ENCODE results near the gene PPARG. TPM values are rescaled to one million over a fixed set of nuclear protein-coding genes. Genes with fewer than 3 reads are reported as not detected.

Gene PPARG
- total and polyA plus RNA-seq, 2 donors (not counting 3 experiments of a cell fraction or from before 2014, with no cell fraction given), result 0.15 to 1.3 TPM

GRCh38 chr3:12249519-12249918, 39.4 kb upstream of the PPARG start:
- Histone ChIP-seq H3K9ac (replicated peaks; ENCODE audit: extremely low read depth, insufficient read depth, low read length) (no peak overlapping the region), H3K27ac (ENCODE audit: insufficient read depth, low read depth, low read length) (no peak overlapping the region), H3K79me2 (ENCODE audit: control insufficient read depth, insufficient read depth, low read length) (no peaks in the 10 kb centered on the region), H3K4me1 (ENCODE audit: control insufficient read depth, extremely low read depth, insufficient read depth, low read length) (no peaks in the 10 kb centered on the region), H2AFZ (ENCODE audit: low read depth, low read length) (no peak overlapping the region), H3K27me3 (ENCODE audit: control insufficient read depth in 2 of 2, insufficient read depth in 2 of 2, low read length in 2 of 2) (peaks cover 5 to 16% of the 10 kb centered on the region in 2 experiments), H3K9me3 (replicated peaks; ENCODE audit: control insufficient read depth, insufficient read depth, low read length) (no peaks in the 10 kb centered on the region), H3K4me3 (replicated peaks in 1 of 3; ENCODE audit: insufficient read depth in 1 of 3, low read depth in 1 of 3, low read length in 3 of 3) (no peak overlapping the region), H3K4me2 (ENCODE audit: insufficient read depth, low read length) (no peak overlapping the region), H4K20me1 (replicated peaks; ENCODE audit: control insufficient read depth, extremely low read depth, insufficient read depth, low read length) (no peaks in the 10 kb centered on the region), H3K36me3 (ENCODE audit: control insufficient read depth in 2 of 2, extremely low read depth in 1 of 2, insufficient read depth in 2 of 2, low read length in 2 of 2) (no peaks in the 10 kb centered on the region), H3K9me1 (replicated peaks; ENCODE audit: control insufficient read depth, extremely low read depth, insufficient read depth, low read length) (no peaks in the 10 kb centered on the region)
- no TSS peak for BruUV-seq (replicated peaks)
- FAIRE-seq (no peak), DNase-seq (ENCODE audit: low read depth, low spot score) (no peak)
- intact Hi-C loops (cut with micrococcal nuclease), result no loop called here
- ChIA-PET POLR2A (no interaction called here), CTCF (no interaction called here)
- dilution Hi-C loops (cut with MboI; ENCODE audit: extremely low pct_ligation_motif_present, low sequenced_read_pairs), result no loop called here
- TF ChIP-seq JUN (IDR thresholded peaks at IDR 0.05; ENCODE audit: borderline replicate concordance, insufficient read depth, insufficient read length, low read depth), result no peak
- TF ChIP-seq FOS (IDR thresholded peaks at IDR 0.05; ENCODE audit: borderline replicate concordance, insufficient read depth, low read length), result no peak
- no peak for TF ChIP-seq GATA2 (IDR thresholded peaks at IDR 0.05; ENCODE audit: insufficient read depth, insufficient read length, low read depth, low read length)

GRCh38 chr3:12252889-12253288, 36.0 kb upstream of the PPARG start:
- no peaks in the 10 kb centered on the region for H3K79me2 ChIP-seq (ENCODE audit: control insufficient read depth, insufficient read depth, low read length)
- no peak overlapping the region for H3K4me2 ChIP-seq (ENCODE audit: insufficient read depth, low read length)
- no peak overlapping the region for H3K9ac ChIP-seq (replicated peaks; ENCODE audit: extremely low read depth, insufficient read depth, low read length)
- no peak overlapping the region for H2AFZ ChIP-seq (ENCODE audit: low read depth, low read length)
- CTCF ChIA-PET, result no interaction called here
- H3K27ac ChIP-seq (ENCODE audit: insufficient read depth, low read depth, low read length), result no peak overlapping the region
- no peaks in the 10 kb centered on the region for H3K36me3 ChIP-seq (ENCODE audit: control insufficient read depth in 2 of 2, extremely low read depth in 1 of 2, insufficient read depth in 2 of 2, low read length in 2 of 2)
- FAIRE-seq, result no peak
- TF ChIP-seq EZH2 (IDR thresholded peaks at IDR 0.05; ENCODE audit: borderline replicate concordance, low read depth, low read length, severe bottlenecking) (no peak), JUN (IDR thresholded peaks at IDR 0.05; ENCODE audit: borderline replicate concordance, insufficient read depth, insufficient read length, low read depth) (no peak), MAX (IDR thresholded peaks at IDR 0.05; ENCODE audit: insufficient read depth, insufficient read length) (no peak), CTCF (IDR thresholded peaks at IDR 0.05; ENCODE audit: extremely low read depth in 1 of 2, insufficient read depth in 1 of 2, low read depth in 1 of 2, low read length in 2 of 2) (no peak), FOS (IDR thresholded peaks at IDR 0.05; ENCODE audit: borderline replicate concordance, insufficient read depth, low read length) (no peak), GATA2 (IDR thresholded peaks at IDR 0.05; ENCODE audit: insufficient read depth, insufficient read length, low read depth, low read length) (no peak), POLR2AphosphoS5 (IDR thresholded peaks at IDR 0.05; ENCODE audit: insufficient read depth, low read depth, low read length) (no peak), POLR2A (IDR thresholded peaks at IDR 0.05; ENCODE audit: low read depth, low read length) (no peak), MYC (IDR thresholded peaks at IDR 0.05; ENCODE audit: low read depth, low read length) (no peak)
- no peak overlapping the region for H3K4me3 ChIP-seq (replicated peaks in 1 of 3; ENCODE audit: insufficient read depth in 1 of 3, low read depth in 1 of 3, low read length in 3 of 3)
- POLR2A ChIA-PET, result no interaction called here
- no peak for DNase-seq (ENCODE audit: low read depth, low spot score)
- dilution Hi-C loops (cut with MboI; ENCODE audit: extremely low pct_ligation_motif_present, low sequenced_read_pairs) (no loop called here), intact Hi-C loops (cut with micrococcal nuclease) (no loop called here)
- no peaks in the 10 kb centered on the region for H4K20me1 ChIP-seq (replicated peaks; ENCODE audit: control insufficient read depth, extremely low read depth, insufficient read depth, low read length)
- no TSS peak for BruUV-seq (replicated peaks)
- H3K9me3 ChIP-seq (replicated peaks; ENCODE audit: control insufficient read depth, insufficient read depth, low read length), result no peaks in the 10 kb centered on the region
- H3K4me1 ChIP-seq (ENCODE audit: control insufficient read depth, extremely low read depth, insufficient read depth, low read length), result no peaks in the 10 kb centered on the region
- H3K27me3 ChIP-seq (ENCODE audit: control insufficient read depth in 2 of 2, insufficient read depth in 2 of 2, low read length in 2 of 2), result peaks cover 0 to 8% of the 10 kb centered on the region in 2 experiments
- H3K9me1 ChIP-seq (replicated peaks; ENCODE audit: control insufficient read depth, extremely low read depth, insufficient read depth, low read length), result no peaks in the 10 kb centered on the region

Data from endothelial cell of umbilical vein (primary cell).